Fibroblast of skin of left biceps (primary cell): Measurements from ENCODE around the gene FCRL2.
"Not testable (repeated sequence)": the region's sequence is repeated elsewhere in the genome, so short reads cannot be mapped to it uniquely, and the experiment has no call there.

Source experiments
- DNase-seq, 2 experiments: peaks; one replicate each; pipeline ENCODE4 v3.0.0-alpha.2; 2013; ENCODE audit warnings: low read depth in 2 of 2

The FCRL2 gene

DNA sequence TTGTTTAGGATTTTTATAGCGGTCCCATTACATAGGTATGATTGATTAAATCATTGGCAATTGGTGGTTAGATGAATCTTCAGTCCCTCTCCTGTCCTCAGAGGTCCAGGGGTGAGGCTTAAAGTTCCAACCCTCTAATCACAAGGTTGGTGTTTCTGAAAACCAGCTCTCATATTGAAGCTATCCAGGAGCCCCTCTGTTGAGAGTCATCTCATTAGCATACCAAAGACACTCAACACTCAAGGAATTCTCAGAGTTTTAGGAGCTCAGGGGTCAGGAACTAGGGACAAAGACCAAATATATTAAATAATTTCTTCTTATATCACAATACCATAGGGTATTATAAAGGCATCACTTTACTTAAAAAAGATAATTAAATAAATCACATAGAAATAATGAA is 23.3 kb downstream of the FCRL2 start:
- DNase-seq = no peak

- DNase-seq = no peak
These were observed 25.6 kb downstream of the FCRL2 start for GRCh38 chr1:157751283-157751682.

- no peak for DNase-seq
These were observed 28.6 kb downstream of the FCRL2 start for GRCh38 chr1:157748262-157748817.

- no peak for DNase-seq
These were observed 37.6 kb downstream of the FCRL2 start for GRCh38 chr1:157739229-157739901.

GRCh38 chr1:157735991-157736390 is 40.9 kb downstream of the FCRL2 start:
- not testable (repeated sequence) for DNase-seq

GRCh38 chr1:157734321-157734720 is 42.6 kb downstream of the FCRL2 start:
- DNase-seq = no peak

DNA sequence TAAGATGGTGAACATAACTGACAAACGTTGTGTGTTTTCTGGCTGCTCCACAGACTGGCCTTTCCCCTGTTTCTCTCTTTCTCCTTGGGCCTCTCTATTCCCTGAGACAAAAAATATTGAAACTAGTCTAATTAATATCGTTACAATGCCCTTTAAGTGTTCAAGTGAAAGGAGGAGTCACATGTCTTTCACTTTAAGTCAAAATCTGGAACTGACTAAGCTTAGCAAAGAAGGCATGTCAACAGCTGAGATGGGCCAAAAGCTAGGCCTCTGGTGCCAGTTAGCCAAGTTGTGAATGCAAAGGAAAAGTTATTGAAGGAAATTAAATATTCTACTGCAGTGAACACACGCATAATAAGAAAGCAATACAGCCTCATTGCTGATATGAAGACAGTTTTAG is 44.2 kb downstream of the FCRL2 start:
- DNase-seq = no peak

DNA sequence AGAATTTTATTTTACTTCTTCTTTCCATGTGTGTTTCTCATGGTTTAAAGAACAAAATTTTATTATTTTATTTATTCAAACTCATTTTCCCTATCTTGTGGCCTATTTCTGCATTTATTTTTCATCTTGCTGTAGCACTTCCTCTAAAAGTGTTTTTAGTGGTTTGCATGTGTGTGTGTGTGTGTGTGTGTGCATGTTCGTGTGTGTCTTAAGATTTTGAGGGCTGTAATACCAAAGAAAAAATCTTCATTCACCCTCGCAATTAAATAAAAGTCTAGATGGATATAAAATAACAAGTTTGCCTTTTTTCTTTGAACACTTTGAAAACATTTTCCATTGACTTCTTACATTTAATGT is 51.7 kb downstream of the FCRL2 start:
- DNase-seq = no peak

DNA sequence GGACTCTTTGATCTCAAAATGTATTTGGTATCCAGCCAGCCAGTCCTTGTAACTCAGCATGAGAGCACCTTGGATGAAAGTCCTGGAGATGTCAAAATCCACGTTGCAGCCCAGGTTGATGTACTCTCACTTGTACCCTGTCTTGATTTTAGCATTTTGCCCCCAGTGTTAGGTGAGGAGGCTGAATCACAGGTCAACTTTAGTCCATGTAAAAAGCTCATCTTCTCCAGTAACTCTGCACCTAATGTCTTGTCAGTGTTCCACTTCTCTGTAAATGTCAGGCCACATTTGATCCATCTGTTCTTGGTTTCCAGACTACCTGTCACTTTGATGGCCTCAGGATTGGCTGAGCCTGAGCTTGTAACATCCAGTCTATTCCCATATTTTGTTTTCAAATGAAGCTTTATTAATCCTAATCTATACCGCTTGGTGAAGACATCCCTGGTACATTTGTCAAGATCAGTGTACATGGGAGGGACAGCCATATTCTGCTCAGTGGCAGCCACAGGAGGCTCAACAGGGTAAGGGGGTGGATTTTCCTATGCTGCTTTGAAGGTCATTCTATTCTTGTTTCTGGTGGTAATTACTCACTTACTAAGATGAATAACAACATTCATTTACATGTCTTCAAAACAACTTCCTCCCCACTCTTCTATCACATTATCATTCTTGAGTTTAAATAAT is 52.3 kb downstream of the FCRL2 start:
- no peak for DNase-seq

DNA sequence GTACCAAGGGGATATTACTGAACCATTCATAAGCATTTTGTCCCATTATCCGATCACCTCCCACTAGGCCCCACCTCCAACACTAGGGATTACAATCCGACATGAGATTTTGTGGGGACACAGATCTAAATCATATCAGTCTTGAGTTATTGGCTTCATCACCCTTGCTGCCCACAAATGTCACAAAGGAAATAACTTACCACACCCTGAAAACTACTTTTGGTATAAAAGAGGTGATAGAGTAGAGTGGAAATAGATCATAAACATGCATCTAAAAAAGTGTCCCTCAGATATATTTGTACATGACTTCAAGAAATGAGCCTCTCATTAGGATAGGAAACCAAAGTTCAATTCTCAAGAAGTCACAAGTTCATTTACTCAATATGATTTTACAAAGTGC is 53.8 kb downstream of the FCRL2 start:
- DNase-seq = no peak

- DNase-seq = no peak
These were observed 54.9 kb downstream of the FCRL2 start for GRCh38 chr1:157721985-157722384.

DNA sequence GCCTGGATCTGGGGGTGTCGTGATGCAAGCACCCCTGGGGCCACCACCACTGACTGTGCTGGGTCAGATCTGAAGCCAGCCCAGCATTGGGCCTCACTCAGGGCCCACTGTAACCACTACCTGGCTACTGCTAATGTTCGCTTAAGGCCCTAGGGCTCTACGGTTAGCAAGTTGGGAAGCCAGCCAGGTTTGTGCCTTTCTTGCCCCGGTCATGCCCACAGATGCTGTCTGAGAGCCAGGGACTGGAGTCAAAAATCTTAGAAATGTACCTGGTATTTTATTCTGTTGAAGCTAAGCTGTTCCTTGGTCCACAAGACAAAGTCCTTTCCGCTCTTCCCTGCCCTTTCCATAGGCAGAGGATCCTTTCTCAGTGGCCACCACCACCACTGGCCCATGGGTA is 61.2 kb downstream of the FCRL2 start:
- no peak for DNase-seq

GRCh38 chr1:157711802-157712201 is 65.1 kb downstream of the FCRL2 start:
- DNase-seq = no peak

- DNase-seq = no peak
These were observed 72.1 kb downstream of the FCRL2 start for GRCh38 chr1:157704878-157705277.

- no peak for DNase-seq
These were observed 73.0 kb downstream of the FCRL2 start for GRCh38 chr1:157703981-157704380.

GRCh38 chr1:157702308-157702825 is 74.6 kb downstream of the FCRL2 start:
- no peak for DNase-seq

GRCh38 chr1:157700732-157701131 is 76.2 kb downstream of the FCRL2 start, which contains the start of gene FCRL3:
Gene FCRL3, minus strand, starts transcription at chr1:157700769. Its CDS starts 280 bp downstream, at chr1:157700489.
- no peak for DNase-seq

GRCh38 chr1:157700305-157700704 is 76.6 kb downstream of the FCRL2 start:
- no peak for DNase-seq

GRCh38 chr1:157697781-157698569 is 79.0 kb downstream of the FCRL2 start:
- no peak for DNase-seq

GRCh38 chr1:157696966-157697628 is 79.8 kb downstream of the FCRL2 start:
- no peak for DNase-seq
